Tibial artery (tissue), 4 donors: ENCODE measurements around the gene AGRN.

ENCODE experiments used
- DNase-seq, 2 donors: peaks; one replicate each; pipeline ENCODE4 v3.0.0-alpha.2; 2019
- H3K27ac ChIP-seq, 2 donors: fragments of 200-600 bp; sonication (generic) in 1 of 2; 1 replicate in 1 of 2; 2 replicates in 1 of 2; pipeline ENCODE4 v1.5.1; 2018 to 2019; ENCODE audit warnings: mild to moderate bottlenecking in 1 of 2
- H3K27me3 ChIP-seq, 2 donors: fragments of 200-600 bp; sonication (generic) in 1 of 2; one replicate each; pipeline versions ENCODE4 v1.5.1 to v1.6.0; 2016 to 2019
- H3K36me3 ChIP-seq, 3 donors: fragments of 200-600 bp; sonication (generic) in 2 of 3; one replicate each; pipeline ENCODE4 v1.5.1; 2016 to 2019; ENCODE audit warnings: mild to moderate bottlenecking in 2 of 3
- H3K4me1 ChIP-seq, 4 donors: fragments of 200-600 bp; sonication (generic) in 2 of 4; 1 replicate in 3 of 4; 2 replicates in 1 of 4; pipeline ENCODE4 v1.5.1; 2016 to 2019
- H3K4me3 ChIP-seq, 2 donors: fragments of 200-600 bp; sonication (generic) in 1 of 2; 1 replicate in 1 of 2; 2 replicates in 1 of 2; pipeline ENCODE4 v1.5.1; 2018 to 2019; ENCODE audit warnings: mild to moderate bottlenecking in 2 of 2
- H3K9me3 ChIP-seq, 3 donors: fragments of 200-600 bp; sonication (generic) in 1 of 3; one replicate each; pipeline ENCODE4 v1.5.1; 2016 to 2019
- intact Hi-C: fragments of 100-400 bp; cut with DNase I; formaldehyde crosslinking; loops from one replicate; pipeline ENCODE4 v1.15.0; 2023; ENCODE audit warnings: low total_unique reads
- TF ChIP-seq, protein P1 (sequence below), 2 experiments: fragments of 200-600 bp in 1 of 2; fragments of 450-650 bp in 1 of 2; IDR thresholded peaks; one replicate each; pipeline ENCODE4 v1.5.1; 2017 to 2019; ENCODE audit warnings: antibody characterized with exemption in 2 of 2, mild to moderate bottlenecking in 1 of 2, moderate library complexity in 1 of 2

AGRN gene

GRCh38 chr1:1019122-1019999 is 559 bp upstream of the AGRN start:
- no peaks in the 10 kb centered on the region for H3K9me3 ChIP-seq
- H3K27ac ChIP-seq = peak overlapping the region; percentile 85 to 88
- intact Hi-C loops = no loop called here
- TF ChIP-seq, protein P1, sequence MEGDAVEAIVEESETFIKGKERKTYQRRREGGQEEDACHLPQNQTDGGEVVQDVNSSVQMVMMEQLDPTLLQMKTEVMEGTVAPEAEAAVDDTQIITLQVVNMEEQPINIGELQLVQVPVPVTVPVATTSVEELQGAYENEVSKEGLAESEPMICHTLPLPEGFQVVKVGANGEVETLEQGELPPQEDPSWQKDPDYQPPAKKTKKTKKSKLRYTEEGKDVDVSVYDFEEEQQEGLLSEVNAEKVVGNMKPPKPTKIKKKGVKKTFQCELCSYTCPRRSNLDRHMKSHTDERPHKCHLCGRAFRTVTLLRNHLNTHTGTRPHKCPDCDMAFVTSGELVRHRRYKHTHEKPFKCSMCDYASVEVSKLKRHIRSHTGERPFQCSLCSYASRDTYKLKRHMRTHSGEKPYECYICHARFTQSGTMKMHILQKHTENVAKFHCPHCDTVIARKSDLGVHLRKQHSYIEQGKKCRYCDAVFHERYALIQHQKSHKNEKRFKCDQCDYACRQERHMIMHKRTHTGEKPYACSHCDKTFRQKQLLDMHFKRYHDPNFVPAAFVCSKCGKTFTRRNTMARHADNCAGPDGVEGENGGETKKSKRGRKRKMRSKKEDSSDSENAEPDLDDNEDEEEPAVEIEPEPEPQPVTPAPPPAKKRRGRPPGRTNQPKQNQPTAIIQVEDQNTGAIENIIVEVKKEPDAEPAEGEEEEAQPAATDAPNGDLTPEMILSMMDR (IDR thresholded peaks at IDR 0.05) = peak; percentile 34 to 56
- peaks cover 0 to 44% (median 22%) of the 10 kb centered on the region in 4 donors for H3K4me1 ChIP-seq
- H3K27me3 ChIP-seq = peaks cover 0 to 2% of the 10 kb centered on the region in 2 donors
- peak; percentile 75 to 91 for DNase-seq
- H3K36me3 ChIP-seq = no peaks in the 10 kb centered on the region
- peak overlapping the region; percentile 90 to 92 for H3K4me3 ChIP-seq

DNA sequence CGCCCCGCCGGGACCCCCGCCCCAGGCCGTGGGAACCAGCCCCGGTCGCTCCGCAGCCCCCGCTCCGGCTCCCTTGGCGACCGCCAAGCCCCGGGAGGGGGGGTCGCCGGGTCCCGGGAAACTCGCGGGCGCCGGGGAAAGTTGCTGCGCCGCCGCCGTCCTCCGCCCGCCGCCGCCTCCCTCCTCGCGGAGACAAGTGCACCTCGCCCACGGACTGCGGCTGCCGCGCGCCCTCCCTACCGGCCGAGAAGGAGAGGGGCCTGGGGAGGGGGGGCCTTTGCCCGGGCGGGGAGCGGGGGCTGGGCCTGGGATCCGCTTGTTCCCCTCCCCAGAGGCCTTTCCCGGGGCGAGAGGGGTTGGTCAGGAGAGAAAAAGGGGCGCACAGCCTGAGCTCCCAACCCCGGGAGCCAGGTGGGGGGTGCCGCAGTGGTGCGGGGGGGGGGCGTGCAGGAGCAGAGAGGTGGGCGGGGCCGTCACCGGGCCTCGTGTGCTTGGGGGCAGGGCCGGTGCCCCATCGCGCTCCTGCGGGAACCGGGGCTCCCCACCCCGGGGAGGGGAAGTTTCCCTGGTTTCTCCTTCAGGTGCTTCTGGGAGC is 592 bp downstream of the AGRN start:
- no peak for DNase-seq
- peaks cover 0 to 49% (median 16%) of the 10 kb centered on the region in 4 donors for H3K4me1 ChIP-seq

GRCh38 chr1:1021010-1021919 is 1.3 kb downstream of the AGRN start:
- intact Hi-C loops = no loop called here
- H3K4me1 ChIP-seq = peaks cover 0 to 52% (median 16%) of the 10 kb centered on the region in 4 donors

More for the DNA sequence above, 592 bp downstream of the AGRN start:
- Histone ChIP-seq H3K36me3 (no peaks in the 10 kb centered on the region), H3K27ac (peak overlapping the region; percentile 85 to 88), H3K4me3 (peak overlapping the region; percentile 90 to 92), H3K27me3 (peaks cover 0 to 2% of the 10 kb centered on the region in 2 donors), H3K9me3 (no peaks in the 10 kb centered on the region)
- intact Hi-C loops = no loop called here
- TF ChIP-seq, protein P1 (IDR thresholded peaks at IDR 0.05) = no peak

GRCh38 chr1:1021920-1022259 is 2.0 kb downstream of the AGRN start:
- Histone ChIP-seq H3K27me3 (peaks cover 0 to 2% of the 10 kb centered on the region in 2 donors), H3K27ac (no peak overlapping the region), H3K36me3 (no peaks in the 10 kb centered on the region), H3K4me1 (peaks cover 0 to 52% (median 16%) of the 10 kb centered on the region in 4 donors), H3K4me3 (no peak overlapping the region), H3K9me3 (no peaks in the 10 kb centered on the region)
- intact Hi-C loops = no loop called here
- TF ChIP-seq, protein P1 (IDR thresholded peaks at IDR 0.05) = no peak
- no peak for DNase-seq

More at GRCh38 chr1:1021010-1021919, 1.3 kb downstream of the AGRN start:
- Histone ChIP-seq H3K36me3 (no peaks in the 10 kb centered on the region), H3K4me3 (peak overlapping the region; percentile 90 to 92), H3K9me3 (no peaks in the 10 kb centered on the region), H3K27me3 (peaks cover 0 to 2% of the 10 kb centered on the region in 2 donors), H3K27ac (no peak overlapping the region)
- no peak for DNase-seq
- TF ChIP-seq, protein P1 (IDR thresholded peaks at IDR 0.05) = no peak

- DNase-seq = no peak
- Histone ChIP-seq H3K27me3 (peaks cover 0 to 2% of the 10 kb centered on the region in 2 donors), H3K27ac (no peak overlapping the region), H3K9me3 (no peaks in the 10 kb centered on the region), H3K4me3 (no peak overlapping the region), H3K4me1 (peaks cover 0 to 52% (median 16%) of the 10 kb centered on the region in 4 donors), H3K36me3 (no peaks in the 10 kb centered on the region)
- intact Hi-C loops = no loop called here
- TF ChIP-seq, protein P1 (IDR thresholded peaks at IDR 0.05) = no peak
These were observed 2.5 kb downstream of the AGRN start for GRCh38 chr1:1022302-1023009.
